H9 (cell line): ENCODE data around the gene ERC2. TPM values are rescaled to one million over a fixed set of nuclear protein-coding genes. Genes with fewer than 3 reads are reported as not detected.
A peak's percentile ranks its signal among the peaks of the same experiment; 100 is the strongest.

Experiments
- DNase-seq: peaks from one replicate; pipeline ENCODE4 v3.0.0-alpha.2; 2017
- H2AFZ ChIP-seq: one replicate; pipeline ENCODE4 v1.6.1; 2013; ENCODE audit warnings: mild to moderate bottlenecking, low read length, control low read depth, moderate library complexity
- H2AK5ac ChIP-seq: 2 replicates; pipeline ENCODE4 v1.6.1; 2013; ENCODE audit warnings: low read length, control low read depth, mixed read lengths; ENCODE audit not compliant: insufficient read length
- H2BK120ac ChIP-seq: one replicate; pipeline ENCODE4 v1.6.1; 2013; ENCODE audit warnings: low read depth, mild to moderate bottlenecking, low read length, control low read depth, inconsistent platforms; ENCODE audit not compliant: poor library complexity, severe bottlenecking
- H2BK12ac ChIP-seq: 2 replicates; pipeline ENCODE4 v1.6.1; 2013; ENCODE audit warnings: low read length, control low read depth, mixed read lengths, low read depth; ENCODE audit not compliant: insufficient read length
- H2BK15ac ChIP-seq: 2 replicates; pipeline ENCODE4 v1.6.1; 2013; ENCODE audit warnings: low read depth, low read length, control low read depth
- H2BK20ac ChIP-seq: one replicate; pipeline ENCODE4 v1.6.1; 2013; ENCODE audit warnings: low read depth, mild to moderate bottlenecking, low read length, control low read depth, inconsistent platforms; ENCODE audit not compliant: poor library complexity, severe bottlenecking
- H2BK5ac ChIP-seq: 2 replicates; pipeline ENCODE4 v1.6.1; 2013; ENCODE audit warnings: low read length, control low read depth, mixed read lengths; ENCODE audit not compliant: insufficient read length
- H3K14ac ChIP-seq: 2 replicates; pipeline ENCODE4 v1.6.1; 2013; ENCODE audit warnings: low read length, control low read depth; ENCODE audit not compliant: insufficient read depth
- H3K18ac ChIP-seq: 2 replicates; pipeline ENCODE4 v1.6.1; 2013; ENCODE audit warnings: low read depth, mild to moderate bottlenecking, mixed read lengths, low read length, control low read depth; ENCODE audit not compliant: insufficient read length
- H3K23ac ChIP-seq: 2 replicates; pipeline ENCODE4 v1.6.1; 2013; ENCODE audit warnings: low read length, control low read depth, mixed read lengths, low read depth; ENCODE audit not compliant: insufficient read length
- H3K23me2 ChIP-seq: 2 replicates; pipeline ENCODE4 v1.6.1; 2013; ENCODE audit warnings: low read depth, mild to moderate bottlenecking, mixed read lengths, low read length, control low read depth; ENCODE audit not compliant: insufficient read length, poor library complexity, severe bottlenecking
- H3K27ac ChIP-seq: 2 replicates; pipeline ENCODE4 v1.5.1; 2013; ENCODE audit warnings: low read length, control low read depth, mixed read lengths, low read depth; ENCODE audit not compliant: insufficient read length
- H3K27me3 ChIP-seq: 2 replicates; pipeline ENCODE4 v1.6.1; 2013; ENCODE audit warnings: low read length, control low read depth, inconsistent platforms; ENCODE audit not compliant: insufficient read depth
- H3K4ac ChIP-seq: 2 replicates; pipeline ENCODE4 v1.6.1; 2013; ENCODE audit warnings: low read depth, mild to moderate bottlenecking, control low read depth, inconsistent platforms, low read length, moderate library complexity
- H3K4me1 ChIP-seq: 2 replicates; pipeline ENCODE4 v1.6.1; 2013; ENCODE audit warnings: low read length, control low read depth, inconsistent platforms; ENCODE audit not compliant: insufficient read depth
- H3K4me2 ChIP-seq: 2 replicates; pipeline ENCODE4 v1.6.1; 2013; ENCODE audit warnings: low read length, control low read depth, mixed read lengths; ENCODE audit not compliant: insufficient read length, insufficient read depth
- H3K56ac ChIP-seq: 2 replicates; pipeline ENCODE4 v1.6.1; 2013; ENCODE audit warnings: low read depth, mild to moderate bottlenecking, mixed read lengths, low read length, control low read depth; ENCODE audit not compliant: insufficient read length
- H3K79me1 ChIP-seq: 2 replicates; pipeline ENCODE4 v1.6.1; 2013; ENCODE audit warnings: low read depth, mild to moderate bottlenecking, moderate library complexity, low read length, control low read depth, inconsistent platforms; ENCODE audit not compliant: insufficient read depth, poor library complexity, severe bottlenecking
- H3K79me2 ChIP-seq: 2 replicates; pipeline ENCODE4 v1.6.1; 2013; ENCODE audit warnings: low read length, control low read depth, inconsistent platforms; ENCODE audit not compliant: insufficient read depth
- H3K9ac ChIP-seq: 2 replicates; pipeline ENCODE4 v1.6.1; 2013; ENCODE audit warnings: low read length, control low read depth, mixed read lengths; ENCODE audit not compliant: insufficient read length; ENCODE audit errors: extremely low read depth
- H3K9me3 ChIP-seq: one replicate; pipeline ENCODE4 v1.6.1; 2013; ENCODE audit warnings: low read depth, low read length, inconsistent platforms; ENCODE audit not compliant: control insufficient read depth
- H3T11ph ChIP-seq: one replicate; pipeline ENCODE4 v1.6.1; 2013; ENCODE audit warnings: mild to moderate bottlenecking, low read length, control low read depth, inconsistent platforms
- H4K20me1 ChIP-seq: one replicate; pipeline ENCODE4 v1.6.1; 2013; ENCODE audit not compliant: control insufficient read depth, insufficient read length, insufficient read depth
- H4K5ac ChIP-seq: 2 replicates; pipeline ENCODE4 v1.6.1; 2013; ENCODE audit warnings: low read depth, mild to moderate bottlenecking, mixed read lengths, low read length, control low read depth; ENCODE audit not compliant: insufficient read length
- H4K8ac ChIP-seq: replicated peaks from 2 replicates; pipeline ENCODE4 v1.6.1; 2013; ENCODE audit warnings: low read length, control low read depth, mixed read lengths, low read depth; ENCODE audit not compliant: insufficient read length
- H4K91ac ChIP-seq: 2 replicates; pipeline ENCODE4 v1.6.1; 2013; ENCODE audit warnings: low read depth, mild to moderate bottlenecking, moderate library complexity, mixed read lengths, low read length, control low read depth; ENCODE audit not compliant: insufficient read length
- H3K27ac Mint-ChIP-seq, 3 experiments: 2 replicates in 2 of 3; 3 replicates in 1 of 3; pipeline ENCODE4 v1.8.0; 2020 to 2021; ENCODE audit warnings: mixed read lengths in 3 of 3, mild to moderate bottlenecking in 1 of 3, moderate library complexity in 1 of 3
- H3K27me3 Mint-ChIP-seq: 2 replicates; pipeline ENCODE4 v1.8.0; 2021; ENCODE audit warnings: low read depth, mild to moderate bottlenecking, moderate library complexity, mixed read lengths
- H3K36me3 Mint-ChIP-seq, 3 experiments: 2 replicates in 2 of 3; 3 replicates in 1 of 3; pipeline ENCODE4 v1.8.0; 2020 to 2021; ENCODE audit warnings: low read depth in 3 of 3, mixed read lengths in 3 of 3; ENCODE audit not compliant: insufficient read depth in 1 of 3
- H3K4me1 Mint-ChIP-seq, 2 experiments: 2 replicates each; pipeline ENCODE4 v1.8.0; 2020; ENCODE audit warnings: mixed read lengths in 2 of 2
- H3K4me3 Mint-ChIP-seq, 2 experiments: 2 replicates in 1 of 2; 3 replicates in 1 of 2; pipeline ENCODE4 v1.8.0; 2020 to 2021; ENCODE audit warnings: mild to moderate bottlenecking in 2 of 2, mixed read lengths in 2 of 2, moderate library complexity in 1 of 2
- H3K9me3 Mint-ChIP-seq, 2 experiments: 2 replicates in 1 of 2; 3 replicates in 1 of 2; pipeline ENCODE4 v1.8.0; 2020; ENCODE audit warnings: mild to moderate bottlenecking in 2 of 2, mixed read lengths in 2 of 2, moderate library complexity in 1 of 2
- CTCF ChIP-seq: fragments of 200-600 bp; sonication (generic); conservative IDR thresholded peaks from 3 replicates; pipeline ENCODE4 v1.8.0; 2021; ENCODE audit warnings: antibody characterized with exemption, mild to moderate bottlenecking
- WGBS: extraction: QIAGEN DNeasy Blood & Tissue Kit; methylation state at CpG from one replicate; pipeline ENCODE4 v1.1.7; 2013; ENCODE audit warnings: missing lambda C conversion rate, low lambda C conversion rate, mixed read lengths; ENCODE audit not compliant: insufficient read length; ENCODE audit errors: extremely low coverage; 5-methylcytosine and 5-hydroxymethylcytosine counted together
- total RNA-seq: library from RNA; stranded (reverse); gene quantifications from 2 replicates; pipeline ENCODE4 v1.2.1, GENCODE V29; 2021

Gene ERC2
- total RNA-seq, 1 experiment from 2014 or later: 15.4 TPM

- no peak overlapping the region for H4K8ac ChIP-seq
- no peak overlapping the region for H2BK5ac ChIP-seq
- H3T11ph ChIP-seq: no peak overlapping the region
- no peak overlapping the region for H3K23ac ChIP-seq
- H2BK120ac ChIP-seq: no peak overlapping the region
- H3K9ac ChIP-seq: no peak overlapping the region
- no peaks in the 10 kb centered on the region for H3K9me3 ChIP-seq
- H2BK20ac ChIP-seq: no peak overlapping the region
- H3K23me2 ChIP-seq: peaks cover 2% of the 10 kb centered on the region
- no peak overlapping the region for H2AFZ ChIP-seq
- H3K36me3 Mint-ChIP-seq: no peaks in the 10 kb centered on the region
- WGBS: no CpG with 5 or more reads among the region's 2 CpGs
- H3K56ac ChIP-seq: no peak overlapping the region
- 0 out of 7 replicates have a peak overlapping the region, but pooled peaks of 1 of the 3 experiments have one; percentile 12 for H3K27ac Mint-ChIP-seq
- H3K4me1 Mint-ChIP-seq: peaks cover 7% of the 10 kb centered on the region in 2 experiments
- no peak overlapping the region for H3K4me2 ChIP-seq
- H2BK15ac ChIP-seq: no peak overlapping the region
- H3K27me3 Mint-ChIP-seq: no peaks in the 10 kb centered on the region
- no peak overlapping the region for H4K91ac ChIP-seq
- no peak for TF ChIP-seq CTCF
- H3K4me1 ChIP-seq: no peaks in the 10 kb centered on the region
- H3K27me3 ChIP-seq: no peaks in the 10 kb centered on the region
- DNase-seq: no peak
- no peaks in the 10 kb centered on the region for H4K20me1 ChIP-seq
- no peaks in the 10 kb centered on the region for H3K79me2 ChIP-seq
- H3K79me1 ChIP-seq: no peaks in the 10 kb centered on the region
- no peak overlapping the region for H3K27ac ChIP-seq
- H2AK5ac ChIP-seq: no peak overlapping the region
- H3K14ac ChIP-seq: no peak overlapping the region
- H2BK12ac ChIP-seq: no peak overlapping the region
- no peak overlapping the region for H3K18ac ChIP-seq
- H3K4ac ChIP-seq: no peak overlapping the region
- no peak overlapping the region for H4K5ac ChIP-seq
- no peak overlapping the region for H3K4me3 Mint-ChIP-seq
- no peaks in the 10 kb centered on the region for H3K9me3 Mint-ChIP-seq
Measured at GRCh38 chr3:56076746-56077145, 391.5 kb downstream of the ERC2 start.
